CD4-positive, alpha-beta T cell treated with Interleukin-15 for 1 hour (primary cell): ENCODE measurements around the gene NBPF20.
A peak's percentile ranks its signal among the peaks of the same experiment; 100 is the strongest.
"Not testable (repeated sequence)": the region's sequence is repeated elsewhere in the genome, so short reads cannot be mapped to it uniquely, and the experiment has no call there.

Source experiments
- DNase-seq: peaks from one replicate; pipeline ENCODE4 v3.0.0-alpha.2; 2020

Gene NBPF20

GRCh38 chr1:145424612-145425435 lies 579 bp downstream of the NBPF20 start:
- DNase-seq = peak; percentile 23

GRCh38 chr1:145415149-145415548 lies 10.3 kb downstream of the NBPF20 start:
- not testable (repeated sequence) for DNase-seq

DNA sequence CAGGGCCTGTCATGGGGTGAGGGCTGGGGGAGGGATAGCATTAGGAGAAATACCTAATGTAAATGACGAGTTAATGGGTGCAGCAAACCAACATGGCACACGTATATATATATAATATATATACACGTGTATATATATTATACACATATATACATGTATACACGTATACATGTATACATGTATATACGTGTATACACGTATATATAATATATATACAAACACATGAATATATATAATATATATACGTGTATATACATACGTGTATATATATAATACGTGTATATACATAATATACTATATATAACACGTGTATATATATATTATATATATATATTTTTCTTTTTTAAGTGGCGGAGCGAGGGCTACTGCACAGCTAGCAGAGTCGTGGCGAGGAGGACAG lies 18.1 kb downstream of the NBPF20 start:
- DNase-seq = not testable (repeated sequence)

DNA sequence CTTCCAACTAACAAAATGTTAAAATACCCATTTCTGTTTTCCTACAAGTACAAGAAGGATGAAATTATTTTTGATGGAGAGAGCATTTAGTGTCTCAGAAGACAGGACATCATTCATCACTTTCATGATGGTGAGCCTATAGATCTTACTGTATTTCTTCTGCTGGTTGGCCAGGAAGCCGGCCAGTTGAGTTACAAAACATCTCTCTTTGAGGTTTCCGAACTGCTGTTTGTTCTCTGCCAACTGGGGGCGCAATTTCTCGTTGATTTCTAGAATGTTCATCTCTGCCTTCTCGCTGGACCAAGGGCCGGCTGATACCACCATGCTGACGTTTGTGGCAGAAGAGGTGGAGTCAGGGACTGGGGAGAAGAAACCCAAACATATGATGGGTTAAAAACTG lies 20.5 kb downstream of the NBPF20 start:
- not testable (repeated sequence) for DNase-seq

GRCh38 chr1:145400701-145401100 lies 24.7 kb downstream of the NBPF20 start:
- DNase-seq = not testable (repeated sequence)
